ENCODE measurements around the gene RNASEH1. TPM values are rescaled to one million over a fixed set of nuclear protein-coding genes. Genes with fewer than 3 reads are reported as not detected.

Gene RNASEH1
- total and polyA plus RNA-seq, 2 of the 8 experiments (the other 6 are each of a cell fraction or from before 2014, with no cell fraction given), result 11.7 to 42.7 TPM

GRCh38 chr2:3516831-3517230, 41.3 kb downstream of the RNASEH1 start:
- 100% methylated on average over 3 of the region's 3 CpGs; no CpG with 5 or more reads in 1 of the 2 experiments for WGBS, 2 experiments (ENCODE audit: extremely low coverage in 1 of 2, insufficient coverage in 1 of 2, insufficient read length in 1 of 2, insufficient replicate concordance in 2 of 2, low coverage in 1 of 2, low lambda C conversion rate in 2 of 2, missing lambda C conversion rate in 1 of 2)
- Histone ChIP-seq H2BK20ac (ENCODE audit: low read length) (no peak overlapping the region), H2BK120ac (replicated peaks; ENCODE audit: low read depth, low read length) (no peak overlapping the region), H2AK5ac (ENCODE audit: low read depth, low read length) (no peak overlapping the region), H3K4me2 (ENCODE audit: insufficient read depth in 1 of 2, low read depth in 2 of 2, low read length in 2 of 2) (no peak overlapping the region), H3K27me3 (replicated peaks in 1 of 4; ENCODE audit: control insufficient read depth in 3 of 4, extremely low read depth in 1 of 4, insufficient read depth in 3 of 4, low read length in 3 of 4) (no peaks in the 10 kb centered on the region), H2BK12ac (ENCODE audit: low read depth, low read length) (no peak overlapping the region), H4K20me1 (replicated peaks in 1 of 2; ENCODE audit: control insufficient read depth in 1 of 2, insufficient read depth in 2 of 2, low read length in 2 of 2) (no peaks in the 10 kb centered on the region), H2AFZ (ENCODE audit: low read length) (no peak overlapping the region), H2BK5ac (ENCODE audit: low read depth, low read length) (no peak overlapping the region), H3K4me1 (replicated peaks in 1 of 4; ENCODE audit: control insufficient read depth in 3 of 4, insufficient read depth in 4 of 4, low read length in 3 of 4) (peaks cover 0 to 3% (median 1%) of the 10 kb centered on the region in 4 experiments; a peak in 3 of 7 replicates), H3K23me2 (ENCODE audit: low read depth, low read length) (peaks cover 9% of the 10 kb centered on the region), H3K79me1 (ENCODE audit: low read depth, low read length) (no peaks in the 10 kb centered on the region; the same call in 1 of the 2 replicates), H3K27ac (ENCODE audit: low read depth, low read length) (no peak overlapping the region), H2BK15ac (ENCODE audit: low read length) (no peak overlapping the region), H3K4me3 (ENCODE audit: extremely low read depth in 1 of 4, insufficient read depth in 2 of 4, low read depth in 3 of 4, low read length in 4 of 4) (no peak overlapping the region), H3K4ac (replicated peaks; ENCODE audit: insufficient read length, low read depth, low read length) (no peak overlapping the region), H3K14ac (ENCODE audit: insufficient read length) (no peak overlapping the region), H4K91ac (replicated peaks; ENCODE audit: insufficient read length, low read length) (no peak overlapping the region), H3K9me3 (ENCODE audit: insufficient read depth in 2 of 2, low read depth in 1 of 2, low read length in 1 of 2) (no peaks in the 10 kb centered on the region), H3K18ac (ENCODE audit: extremely low read depth, low read length) (no peak overlapping the region), H3K9ac (replicated peaks in 1 of 4; ENCODE audit: extremely low read depth in 1 of 4, low read depth in 3 of 4, low read length in 3 of 4) (no peak overlapping the region), H3K79me2 (ENCODE audit: control insufficient read depth in 1 of 2, insufficient read depth in 2 of 2, low read length in 2 of 2) (peaks cover 0 to 11% of the 10 kb centered on the region in 2 experiments; a peak in 1 of 4 replicates), H3K36me3 (ENCODE audit: control insufficient read depth in 2 of 4, insufficient read depth in 4 of 4, low read length in 3 of 4) (peaks cover 1 to 6% (median 3%) of the 10 kb centered on the region in 4 experiments; a peak in 5 of 8 replicates), H3K23ac (ENCODE audit: insufficient read length) (no peak overlapping the region), H4K8ac (ENCODE audit: extremely low read depth, insufficient read depth, low read length) (no peak overlapping the region), H4K5ac (ENCODE audit: insufficient read length, low read depth, low read length) (no peak overlapping the region), H3K56ac (replicated peaks; ENCODE audit: insufficient read length, low read depth, low read length) (no peak overlapping the region)
- no peak for FAIRE-seq
- ChIA-PET POLR2A (ENCODE audit: partially characterized antibody) (interaction anchor here (0.6 to 2.0 kb wide), 4 partner anchors 11 to 72 kb away, joined by 3 to 7 read pairs (median 3); no protein-coding TSS in a partner anchor), CTCF (ENCODE audit: partially characterized antibody) (interaction anchor here (1.3 kb wide), 1 partner anchor 20 kb away, joined by 3 read pairs; no protein-coding TSS in a partner anchor)
- no peak for DNase-seq (ENCODE audit: low read depth in 1 of 2, low spot score in 2 of 2)
- no peak for TF ChIP-seq CTCF (IDR thresholded peaks at IDR 0.05; ENCODE audit: control extremely low read depth in 1 of 3, insufficient read depth in 1 of 3, low read depth in 1 of 3, low read length in 3 of 3)
- no peak for TF ChIP-seq BRCA1 (IDR thresholded peaks at IDR 0.05; ENCODE audit: low read depth, low read length)
- no peak for TF ChIP-seq JUND (IDR thresholded peaks at IDR 0.05; ENCODE audit: low read length)
- no peak for TF ChIP-seq SAP30 (IDR thresholded peaks at IDR 0.05; ENCODE audit: insufficient read depth, insufficient replicate concordance, low read length)
- TF ChIP-seq HDAC6 (IDR thresholded peaks at IDR 0.05; ENCODE audit: low read depth, low read length), result no peak
- no peak for TF ChIP-seq TBP (IDR thresholded peaks at IDR 0.05; ENCODE audit: low read depth, low read length)
- no peak for TF ChIP-seq NANOG (IDR thresholded peaks at IDR 0.05; ENCODE audit: insufficient read depth, low read depth, low read length, poor library complexity, severe bottlenecking)
- no peak for TF ChIP-seq GABPA (IDR thresholded peaks at IDR 0.05; ENCODE audit: borderline replicate concordance, insufficient read depth, low read length)
- TF ChIP-seq POLR2AphosphoS5 (IDR thresholded peaks at IDR 0.05; ENCODE audit: low read depth, low read length), result no peak

Data from H1 (cell line).